IMR-90 (cell line): ENCODE data around the gene ADGRV1. TPM values are rescaled to one million over a fixed set of nuclear protein-coding genes. Genes with fewer than 3 reads are reported as not detected.

Experiments
- ATAC-seq: fragments of 200-7000 bp; cut with Tn5 transposase; 2 replicates; pipeline ENCODE4 v1.9.1; 2020; ENCODE audit warnings: low read depth, mild to moderate bottlenecking, moderate library complexity
- BruUV-seq: library from RNA; stranded (reverse); fragments of 400-500 nt; replicated peaks from 2 replicates; lab custom pipeline; 2021; lab: Mats Ljungman, UMichigan
- CTCF ChIA-PET: fragments of 300-600 bp; formaldehyde crosslinking; extraction: SDS; loops from one replicate; lab custom pipeline; 2021; ENCODE audit warnings: antibody characterized with exemption; lab: Yijun Ruan, JAX
- POLR2A ChIA-PET: fragments of 300-600 bp; sonication (Branson Sonifier 250); formaldehyde crosslinking; loops from one replicate; lab custom pipeline; 2022; ENCODE audit warnings: antibody characterized with exemption; ENCODE audit not compliant: unreplicated experiment; lab: Charles Lee
- DNase-seq: peaks from one replicate; pipeline ENCODE4 v3.0.0; 2013
- H2AFZ ChIP-seq: replicated peaks from 2 replicates; pipeline ENCODE3; 2013; ENCODE audit warnings: low read length, mild to moderate bottlenecking; ENCODE audit not compliant: poor library complexity
- H2AK5ac ChIP-seq: 2 replicates; pipeline ENCODE4 v1.6.1; 2013; ENCODE audit warnings: low read depth, low read length, inconsistent platforms
- H2AK9ac ChIP-seq: replicated peaks from 2 replicates; pipeline ENCODE3; 2013; ENCODE audit warnings: mild to moderate bottlenecking, low read depth, low read length, moderate library complexity; ENCODE audit not compliant: poor library complexity
- H2BK120ac ChIP-seq: 2 replicates; pipeline ENCODE4 v1.6.1; 2013; ENCODE audit warnings: low read depth, low read length, inconsistent platforms
- H2BK15ac ChIP-seq: 3 replicates; pipeline ENCODE4 v1.6.1; 2013; ENCODE audit warnings: low read depth, low read length, inconsistent platforms
- H2BK20ac ChIP-seq: 2 replicates; pipeline ENCODE4 v1.6.1; 2013; ENCODE audit warnings: low read depth, mild to moderate bottlenecking, inconsistent platforms, low read length, moderate library complexity
- H2BK5ac ChIP-seq: 2 replicates; pipeline ENCODE4 v1.6.1; 2013; ENCODE audit warnings: mild to moderate bottlenecking, low read depth, low read length, inconsistent platforms; ENCODE audit not compliant: poor library complexity, severe bottlenecking
- H3K14ac ChIP-seq: replicated peaks from 2 replicates; pipeline ENCODE4 v1.6.1; 2013; ENCODE audit warnings: low read depth, low read length, inconsistent platforms
- H3K18ac ChIP-seq: 2 replicates; pipeline ENCODE4 v1.6.1; 2013; ENCODE audit warnings: low read depth, low read length, control low read depth
- H3K23ac ChIP-seq: 2 replicates; pipeline ENCODE4 v1.6.1; 2013; ENCODE audit warnings: low read depth, low read length, inconsistent platforms
- H3K27ac ChIP-seq: 2 replicates; pipeline ENCODE4 v1.5.1; 2013; ENCODE audit warnings: mild to moderate bottlenecking, control low read depth, low read length; ENCODE audit not compliant: insufficient read depth
- H3K27me3 ChIP-seq: 2 replicates; pipeline ENCODE4 v1.6.1; 2013; ENCODE audit warnings: low read length; ENCODE audit not compliant: control insufficient read depth, insufficient read depth
- H3K36me3 ChIP-seq: 2 replicates; pipeline ENCODE4 v1.6.1; 2013; ENCODE audit warnings: low read length, mixed read lengths; ENCODE audit not compliant: control insufficient read depth, insufficient read depth
- H3K4ac ChIP-seq: 2 replicates; pipeline ENCODE4 v1.6.1; 2013; ENCODE audit warnings: low read depth, low read length, inconsistent platforms
- H3K4me1 ChIP-seq: 2 replicates; pipeline ENCODE4 v1.6.1; 2013; ENCODE audit warnings: low read length, mixed read lengths; ENCODE audit not compliant: control insufficient read depth, insufficient read depth
- H3K4me2 ChIP-seq: 2 replicates; pipeline ENCODE4 v1.6.1; 2013; ENCODE audit warnings: low read depth, mild to moderate bottlenecking, control low read depth, low read length, moderate library complexity
- H3K4me3 ChIP-seq: 2 replicates; pipeline ENCODE4 v1.5.1; 2013; ENCODE audit warnings: low read depth, mild to moderate bottlenecking, control low read depth, low read length, moderate library complexity; ENCODE audit not compliant: insufficient read depth
- H3K56ac ChIP-seq: 2 replicates; pipeline ENCODE4 v1.6.1; 2013; ENCODE audit warnings: low read length, inconsistent platforms; ENCODE audit not compliant: insufficient read depth; ENCODE audit errors: extremely low read depth
- H3K79me1 ChIP-seq, 2 experiments: 2 replicates each; pipeline ENCODE4 v1.6.1; 2013; ENCODE audit warnings: low read length in 2 of 2, inconsistent platforms in 1 of 2, low read depth in 1 of 2
- H3K9ac ChIP-seq: 2 replicates; pipeline ENCODE4 v1.6.1; 2013; ENCODE audit warnings: low read depth, low read length, control low read depth
- H3K9me1 ChIP-seq: 2 replicates; pipeline ENCODE4 v1.6.1; 2013; ENCODE audit warnings: low read length, inconsistent platforms; ENCODE audit not compliant: insufficient read depth
- H3K9me3 ChIP-seq: 2 replicates; pipeline ENCODE4 v1.6.1; 2013; ENCODE audit warnings: low read length; ENCODE audit not compliant: control insufficient read depth, insufficient read depth
- H4K20me1 ChIP-seq: 2 replicates; pipeline ENCODE4 v1.6.1; 2013; ENCODE audit warnings: low read length, inconsistent platforms; ENCODE audit not compliant: insufficient read depth
- H4K5ac ChIP-seq: 2 replicates; pipeline ENCODE4 v1.6.1; 2013; ENCODE audit warnings: mild to moderate bottlenecking, low read depth, low read length, control low read depth
- H4K8ac ChIP-seq, 2 experiments: 2 replicates each; pipeline ENCODE4 v1.6.1; 2013; ENCODE audit warnings: low read depth in 2 of 2, low read length in 2 of 2, control low read depth in 1 of 2, inconsistent platforms in 1 of 2
- H4K91ac ChIP-seq: 2 replicates; pipeline ENCODE4 v1.6.1; 2013; ENCODE audit warnings: low read depth, low read length, inconsistent platforms; ENCODE audit not compliant: insufficient read depth
- CEBPB ChIP-seq: IDR thresholded peaks from 2 replicates; pipeline ENCODE4 v1.6.1; 2012; ENCODE audit warnings: low read depth, low read length, improper control_type of control experiment
- CHD1 ChIP-seq: IDR thresholded peaks from 2 replicates; pipeline ENCODE4 v1.6.1; 2012; ENCODE audit warnings: low read depth, low read length, improper control_type of control experiment
- MAFK ChIP-seq: IDR thresholded peaks from 2 replicates; pipeline ENCODE4 v1.6.1; 2012; ENCODE audit warnings: low read depth, low read length, improper control_type of control experiment
- POLR2A ChIP-seq: IDR thresholded peaks from 2 replicates; pipeline ENCODE4 v1.6.1; 2012; ENCODE audit warnings: mild to moderate bottlenecking, low read depth, low read length
- RAD21 ChIP-seq: IDR thresholded peaks from 2 replicates; pipeline ENCODE4 v1.6.1; 2012; ENCODE audit warnings: low read length, improper control_type of control experiment
- SMC3 ChIP-seq: fragments of 150-350 bp; IDR thresholded peaks from 2 replicates; pipeline ENCODE4 v1.6.1; 2016; ENCODE audit warnings: low read depth, mild to moderate bottlenecking, antibody characterized with exemption, low read length, moderate library complexity
- WGBS, 2 experiments: methylation state at CpG; one replicate each; pipeline versions ENCODE4 v1.1.5 to v1.1.7; 2013; ENCODE audit warnings: missing lambda C conversion rate in 2 of 2; ENCODE audit not compliant: insufficient read length in 1 of 2; ENCODE audit errors: extremely low coverage in 2 of 2; 5-methylcytosine and 5-hydroxymethylcytosine counted together
- dilution Hi-C: fragments of 300-500 bp; cut with HindIII; formaldehyde crosslinking; loops from one replicate; pipeline ENCODE4 v1.14.3; 2018; ENCODE audit warnings: low sequenced_read_pairs; ENCODE audit not compliant: unreplicated experiment
- in situ Hi-C: fragments of 300-500 bp; cut with MboI; formaldehyde crosslinking; loops from 3 replicates; pipeline ENCODE4 v1.14.3; 2019; ENCODE audit warnings: low sequenced_read_pairs, inconsistent platforms, mixed read lengths
- intact Hi-C: fragments of 100-400 bp; cut with micrococcal nuclease; formaldehyde crosslinking; loops from 2 replicates; pipeline ENCODE4 v1.10.0; 2022
- polyA plus RNA-seq, 3 experiments: library from polyadenylated mRNA; depleted of rRNA; stranded (reverse); fragments of >200 nt; gene quantifications; 2 replicates each; pipeline ENCODE4 v1.2.3, GENCODE V29; 2012; ENCODE audit warnings: low replicate concordance in 1 of 3
- total RNA-seq: library from RNA; depleted of rRNA; stranded (reverse); fragments of >200 nt; gene quantifications from 2 replicates; pipeline ENCODE4 v1.2.3, GENCODE V29; 2012
- TF ChIP-seq, protein P1 (sequence below): fragments of 150-350 bp; IDR thresholded peaks from 2 replicates; pipeline ENCODE4 v1.6.1; 2017; ENCODE audit warnings: mild to moderate bottlenecking, antibody characterized with exemption, low read length, low read depth

The ADGRV1 gene
- total and polyA plus RNA-seq, 2 of the 4 experiments (the other 2 are of a cell fraction) = under 0.01 TPM; not detected in 1

- H3K36me3 ChIP-seq = no peaks in the 10 kb centered on the region
- ChIA-PET CTCF (interaction anchor here (2.5 kb wide), 1 partner anchor 14 kb away, joined by 11 read pairs; no protein-coding TSS in a partner anchor), POLR2A (no interaction called here)
- H3K27me3 ChIP-seq = no peaks in the 10 kb centered on the region
- no peak overlapping the region for H3K4me3 ChIP-seq
- H3K18ac ChIP-seq = no peak overlapping the region
- H2BK20ac ChIP-seq = no peak overlapping the region
- H4K20me1 ChIP-seq = no peaks in the 10 kb centered on the region
- H2BK15ac ChIP-seq = no peak overlapping the region
- TF ChIP-seq, protein P1, sequence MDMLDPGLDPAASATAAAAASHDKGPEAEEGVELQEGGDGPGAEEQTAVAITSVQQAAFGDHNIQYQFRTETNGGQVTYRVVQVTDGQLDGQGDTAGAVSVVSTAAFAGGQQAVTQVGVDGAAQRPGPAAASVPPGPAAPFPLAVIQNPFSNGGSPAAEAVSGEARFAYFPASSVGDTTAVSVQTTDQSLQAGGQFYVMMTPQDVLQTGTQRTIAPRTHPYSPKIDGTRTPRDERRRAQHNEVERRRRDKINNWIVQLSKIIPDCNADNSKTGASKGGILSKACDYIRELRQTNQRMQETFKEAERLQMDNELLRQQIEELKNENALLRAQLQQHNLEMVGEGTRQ = no peak
- TF ChIP-seq SMC3 = no peak
- no peak for TF ChIP-seq RAD21
- no peak for TF ChIP-seq POLR2A
- TF ChIP-seq CHD1 = no peak
- TF ChIP-seq MAFK = no peak
- TF ChIP-seq CEBPB = no peak
- BruUV-seq = no TSS peak
- no peak overlapping the region for H2BK120ac ChIP-seq
- no peak overlapping the region for H4K8ac ChIP-seq
- H3K27ac ChIP-seq = no peak overlapping the region
- H3K4ac ChIP-seq = no peak overlapping the region
- H3K9me1 ChIP-seq = no peaks in the 10 kb centered on the region
- no peak overlapping the region for H2AFZ ChIP-seq
- H3K4me1 ChIP-seq = no peaks in the 10 kb centered on the region
- H4K91ac ChIP-seq = no peak overlapping the region
- DNase-seq (no peak), ATAC-seq (no peak)
- in situ Hi-C loops (no loop called here), dilution Hi-C loops (no loop called here), intact Hi-C loops (no loop called here)
- H3K14ac ChIP-seq = no peak overlapping the region; the same call in 1 of the 2 replicates
- no peak overlapping the region for H3K23ac ChIP-seq
- H3K79me1 ChIP-seq = no peaks in the 10 kb centered on the region
- no peak overlapping the region for H2AK9ac ChIP-seq
- no peak overlapping the region for H3K56ac ChIP-seq
- 100% methylated on average over 1 of the region's 6 CpGs; no CpG with 5 or more reads in 1 of the 2 experiments for WGBS, 2 experiments
- no peaks in the 10 kb centered on the region for H3K9me3 ChIP-seq
- H2AK5ac ChIP-seq = no peak overlapping the region
- no peak overlapping the region for H4K5ac ChIP-seq
- no peak overlapping the region for H3K9ac ChIP-seq
- H2BK5ac ChIP-seq = no peak overlapping the region
- H3K4me2 ChIP-seq = no peak overlapping the region
Observed at GRCh38 chr5:90917928-90918668, 359.5 kb downstream of the ADGRV1 start.
